CD14-positive monocyte (primary cell): ENCODE measurements around the gene EIF4H. TPM values are rescaled to one million over a fixed set of nuclear protein-coding genes. Genes with fewer than 3 reads are reported as not detected.
A peak's percentile ranks its signal among the peaks of the same experiment; 100 is the strongest.

Experiments used
- DNase-seq, 3 donors: peaks; one replicate each; pipeline ENCODE4 v3.0.0-alpha.2; 2011 to 2022
- H2AFZ ChIP-seq: 2 replicates; pipeline ENCODE4 v1.6.0; 2012; ENCODE audit warnings: mild to moderate bottlenecking, low read depth, low read length, inconsistent platforms; ENCODE audit not compliant: insufficient read depth, poor library complexity, severe bottlenecking
- H3K27ac ChIP-seq, 2 donors: 1 replicate in 1 of 2; 2 replicates in 1 of 2; pipeline ENCODE4 v1.5.1; 2012 to 2013; ENCODE audit warnings: low read length in 2 of 2, control low read depth in 1 of 2, inconsistent platforms in 1 of 2, low read depth in 1 of 2, mild to moderate bottlenecking in 1 of 2
- H3K27me3 ChIP-seq, 2 donors: one replicate each; pipeline versions ENCODE4 v1.6.0 to v1.6.1; 2011 to 2013; ENCODE audit warnings: low read length in 2 of 2; ENCODE audit not compliant: control insufficient read depth in 2 of 2, insufficient read depth in 2 of 2
- H3K36me3 ChIP-seq, 2 donors: replicated peaks in 1 of 2; 1 replicate in 1 of 2; 2 replicates in 1 of 2; pipeline versions ENCODE4 v1.5.1 to v1.6.1; 2012 to 2013; ENCODE audit warnings: low read length in 2 of 2, control low read depth in 1 of 2, inconsistent platforms in 1 of 2, mild to moderate bottlenecking in 1 of 2; ENCODE audit not compliant: insufficient read depth in 2 of 2, control insufficient read depth in 1 of 2
- H3K4me1 ChIP-seq, 2 donors: 1 replicate in 1 of 2; 2 replicates in 1 of 2; pipeline versions ENCODE4 v1.5.1 to v1.6.1; 2012 to 2013; ENCODE audit warnings: low read length in 2 of 2, control low read depth in 1 of 2, inconsistent platforms in 1 of 2, mild to moderate bottlenecking in 1 of 2, moderate library complexity in 1 of 2; ENCODE audit not compliant: insufficient read depth in 2 of 2, control insufficient read depth in 1 of 2
- H3K4me2 ChIP-seq: replicated peaks from 2 replicates; pipeline ENCODE3; 2012; ENCODE audit warnings: low read length, moderate library complexity, mild to moderate bottlenecking; ENCODE audit not compliant: poor library complexity, severe bottlenecking; ENCODE audit errors: extremely low read depth
- H3K4me3 ChIP-seq, 3 experiments: fragments of 200-600 bp in 1 of 3; sonication (generic) in 1 of 3; replicated peaks in 1 of 3; 1 replicate in 2 of 3; 2 replicates in 1 of 3; pipeline ENCODE4 v1.5.1; 2011 to 2013; ENCODE audit warnings: low read length in 3 of 3, mild to moderate bottlenecking in 3 of 3, control low read depth in 2 of 3, low read depth in 2 of 3, inconsistent platforms in 1 of 3, moderate library complexity in 1 of 3
- H3K79me2 ChIP-seq: 2 replicates; pipeline ENCODE4 v1.6.0; 2012; ENCODE audit warnings: mild to moderate bottlenecking, control low read depth, inconsistent platforms, low read length, moderate library complexity; ENCODE audit not compliant: insufficient read depth
- H3K9ac ChIP-seq: 2 replicates; pipeline ENCODE4 v1.6.0; 2017; ENCODE audit warnings: low read length, mild to moderate bottlenecking; ENCODE audit not compliant: insufficient read depth, poor library complexity, severe bottlenecking
- H3K9me3 ChIP-seq, 2 donors: replicated peaks in 1 of 2; 1 replicate in 1 of 2; 2 replicates in 1 of 2; pipeline versions ENCODE4 v1.5.1 to v1.6.1; 2012 to 2013; ENCODE audit warnings: low read length in 2 of 2, control low read depth in 1 of 2; ENCODE audit not compliant: control insufficient read depth in 1 of 2, insufficient read depth in 1 of 2
- H4K20me1 ChIP-seq: 2 replicates; pipeline ENCODE4 v1.6.0; 2012; ENCODE audit warnings: mild to moderate bottlenecking, low read length, control low read depth, moderate library complexity; ENCODE audit not compliant: insufficient read depth
- H3K27ac Mint-ChIP-seq, 7 donors: one replicate each; pipeline ENCODE4 v1.8.0; 2020; ENCODE audit warnings: mild to moderate bottlenecking in 7 of 7, mixed read lengths in 7 of 7, moderate library complexity in 6 of 7, inconsistent platforms in 2 of 7
- H3K27me3 Mint-ChIP-seq, 3 donors: one replicate each; pipeline ENCODE4 v1.8.0; 2021 to 2022; ENCODE audit warnings: low read depth in 3 of 3, mild to moderate bottlenecking in 3 of 3, mixed read lengths in 3 of 3, moderate library complexity in 3 of 3, inconsistent platforms in 1 of 3
- H3K36me3 Mint-ChIP-seq, 2 donors: one replicate each; pipeline ENCODE4 v1.8.0; 2020; ENCODE audit warnings: mixed read lengths in 2 of 2, inconsistent platforms in 1 of 2, mild to moderate bottlenecking in 1 of 2
- H3K4me1 Mint-ChIP-seq: one replicate; pipeline ENCODE4 v1.8.0; 2020; ENCODE audit warnings: mild to moderate bottlenecking, mixed read lengths
- H3K4me3 Mint-ChIP-seq, 2 donors: one replicate each; pipeline ENCODE4 v1.8.0; 2020; ENCODE audit warnings: mild to moderate bottlenecking in 2 of 2, mixed read lengths in 2 of 2, moderate library complexity in 1 of 2
- H3K9me3 Mint-ChIP-seq, 7 donors: one replicate each; pipeline ENCODE4 v1.8.0; 2020 to 2022; ENCODE audit warnings: mixed read lengths in 7 of 7, mild to moderate bottlenecking in 6 of 7, moderate library complexity in 6 of 7, inconsistent platforms in 2 of 7
- CTCF ChIP-seq: fragments of 200-600 bp; IDR thresholded peaks from one replicate; pipeline ENCODE4 v1.8.0; 2022; ENCODE audit warnings: antibody characterized with exemption, mild to moderate bottlenecking
- WGBS: methylation state at CpG from one replicate; pipeline ENCODE4 v1.1.5; 2013; ENCODE audit warnings: missing lambda C conversion rate; ENCODE audit not compliant: insufficient coverage; 5-methylcytosine and 5-hydroxymethylcytosine counted together
- intact Hi-C, 2 donors: fragments of 100-400 bp; cut with micrococcal nuclease; formaldehyde crosslinking; loops; one replicate each; pipeline versions ENCODE4 v1.15.0 to v1.15.1; 2023
- polyA plus RNA-seq, 3 donors: library from polyadenylated mRNA; depleted of rRNA in 1 of 3; unstranded in 2 of 3; stranded (reverse) in 1 of 3; fragments of 300-500 nt in 2 of 3; fragments of >200 nt in 1 of 3; fragmentation: Illumina TruSeq in 2 of 3; gene quantifications; 1 replicate in 2 of 3; 2 replicates in 1 of 3; pipeline ENCODE4 v1.2.3, GENCODE V29; 2012 to 2021

Gene EIF4H
- polyA plus RNA-seq, 3 donors, result 162 to 234 (median 206) TPM

- Histone ChIP-seq H3K9me3 (no peaks in the 10 kb centered on the region), H2AFZ (peak overlapping the region; percentile 51), H4K20me1 (peaks cover 67% of the 10 kb centered on the region), H3K79me2 (peaks cover 87% of the 10 kb centered on the region), H3K4me3 (peak overlapping the region in 1 of 3 experiments; percentile 58), H3K27ac (peak overlapping the region; percentile 85 to 94), H3K27me3 (no peaks in the 10 kb centered on the region), H3K4me2 (peak overlapping the region; percentile 71), H3K36me3 (peaks cover 45 to 62% of the 10 kb centered on the region in 2 donors), H3K4me1 (peaks cover 68 to 85% of the 10 kb centered on the region in 2 donors), H3K9ac (peak overlapping the region; percentile 52)
- 0% methylated on average over 12 of the region's 20 CpGs for WGBS
- Mint-ChIP-seq H3K27ac (peak overlapping the region; percentile 87 to 96 (median 94)), H3K4me3 (peak overlapping the region; percentile 48 to 76), H3K4me1 (peaks cover 66% of the 10 kb centered on the region), H3K36me3 (peaks cover 34 to 79% of the 10 kb centered on the region in 2 donors), H3K27me3 (no peaks in the 10 kb centered on the region), H3K9me3 (no peaks in the 10 kb centered on the region)
- TF ChIP-seq CTCF, result no peak
- intact Hi-C loops, result loop anchor here in 1 of 2 donors (2.0 kb wide), 1 partner anchor 13 kb away; no protein-coding TSS in a partner anchor
- DNase-seq, result peak; percentile 71 to 87 (median 78)
Observed at GRCh38 chr7:74217455-74218342, 43.5 kb downstream of the EIF4H start.

- no peak for TF ChIP-seq CTCF
- peak overlapping the region; percentile 52 for H3K9ac ChIP-seq
- H3K4me1 ChIP-seq, result peaks cover 67 to 86% of the 10 kb centered on the region in 2 donors
- Mint-ChIP-seq H3K36me3 (peaks cover 40 to 81% of the 10 kb centered on the region in 2 donors), H3K4me1 (peaks cover 67% of the 10 kb centered on the region), H3K4me3 (peak overlapping the region in 1 of 2 donors; percentile 67), H3K27ac (peak overlapping the region; percentile 87 to 96 (median 94)), H3K9me3 (no peaks in the 10 kb centered on the region), H3K27me3 (no peaks in the 10 kb centered on the region)
- H3K9me3 ChIP-seq, result no peaks in the 10 kb centered on the region
- H3K27me3 ChIP-seq, result no peaks in the 10 kb centered on the region
- H3K79me2 ChIP-seq, result peaks cover 87% of the 10 kb centered on the region
- peak overlapping the region; percentile 85 to 94 for H3K27ac ChIP-seq
- no peak for DNase-seq
- peak overlapping the region in 1 of 3 experiments; percentile 58 for H3K4me3 ChIP-seq
- peaks cover 51 to 68% of the 10 kb centered on the region in 2 donors for H3K36me3 ChIP-seq
- H3K4me2 ChIP-seq, result peak overlapping the region; percentile 71
- WGBS, result 83% methylated on average over 2 of the region's 2 CpGs
- H2AFZ ChIP-seq, result no peak overlapping the region
- intact Hi-C loops, result no loop called here
- H4K20me1 ChIP-seq, result peaks cover 67% of the 10 kb centered on the region
Observed at GRCh38 chr7:74218343-74218698, 44.2 kb downstream of the EIF4H start.
